ENCODE data around the gene CRISPLD2.

DNA sequence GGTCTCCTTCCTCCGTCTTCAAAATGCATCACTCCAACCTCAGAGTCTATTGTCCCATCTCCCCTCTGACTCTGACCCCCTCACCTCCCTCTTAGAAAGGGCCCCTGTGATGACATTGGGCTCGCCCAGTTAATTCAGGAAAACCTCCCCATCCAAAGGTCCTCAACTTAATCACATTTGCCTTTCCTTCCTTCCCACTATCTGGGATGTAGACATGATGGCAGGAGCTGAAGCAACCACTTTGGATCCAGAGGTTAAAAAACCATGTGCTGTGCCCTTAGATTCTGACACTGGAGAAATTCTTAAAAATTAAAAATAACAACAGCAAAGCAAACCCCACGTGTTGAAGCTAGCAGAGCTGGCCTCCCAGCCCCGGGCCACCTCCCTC lies 111.3 kb downstream of the CRISPLD2 start:
- no peak for TF ChIP-seq L3MBTL2 (conservative IDR thresholded peaks at IDR 0.05)
- no peak for TF ChIP-seq SUZ12 (IDR thresholded peaks at IDR 0.05)
- no peak for TF ChIP-seq PKNOX1 (IDR thresholded peaks at IDR 0.05)
- no peak for TF ChIP-seq LEF1 (IDR thresholded peaks at IDR 0.05; ENCODE audit: borderline replicate concordance)
- no peak for TF ChIP-seq FOXM1 (IDR thresholded peaks at IDR 0.05; ENCODE audit: borderline replicate concordance)
- TF ChIP-seq SP1 (IDR thresholded peaks at IDR 0.05), result no peak
- TF ChIP-seq CTBP1 (IDR thresholded peaks at IDR 0.05; ENCODE audit: borderline replicate concordance), result no peak
- TF ChIP-seq BHLHE40 (IDR thresholded peaks at IDR 0.05; ENCODE audit: borderline replicate concordance), result no peak
